H1 (cell line): ENCODE data around the gene ELOVL2. TPM values are rescaled to one million over a fixed set of nuclear protein-coding genes. Genes with fewer than 3 reads are reported as not detected.

ENCODE experiments used
- CTCF ChIA-PET: fragments of 300-600 bp; sonication (Branson Sonifier 250); formaldehyde crosslinking; loops from one replicate; lab custom pipeline; 2021; ENCODE audit not compliant: partially characterized antibody; lab: Charles Lee
- POLR2A ChIA-PET: fragments of 300-600 bp; sonication (Branson Sonifier 250); formaldehyde crosslinking; loops from one replicate; lab custom pipeline; 2021; ENCODE audit warnings: inconsistent platforms; ENCODE audit not compliant: partially characterized antibody; lab: Charles Lee
- DNase-seq, 2 experiments: peaks; one replicate each; pipeline versions ENCODE4 v3.0.0 to v3.0.0-alpha.2; 2010 to 2022; ENCODE audit warnings: low spot score in 2 of 2, low read depth in 1 of 2, mixed read lengths in 1 of 2
- FAIRE-seq: peaks from 2 replicates; lab custom pipeline; 2011; peaks lifted over from hg19 to GRCh38; lab: Jason Lieb, UNC
- H2AFZ ChIP-seq: 2 replicates; pipeline ENCODE4 v1.8.1; 2012; ENCODE audit warnings: low read length, inconsistent platforms
- H2AK5ac ChIP-seq: 2 replicates; pipeline ENCODE4 v1.6.1; 2013; ENCODE audit warnings: low read depth, low read length
- H2BK120ac ChIP-seq: replicated peaks from 2 replicates; pipeline ENCODE3; 2013; ENCODE audit warnings: low read depth, low read length, inconsistent platforms
- H2BK12ac ChIP-seq: 2 replicates; pipeline ENCODE4 v1.6.1; 2013; ENCODE audit warnings: low read depth, low read length
- H2BK15ac ChIP-seq: 2 replicates; pipeline ENCODE4 v1.6.1; 2013; ENCODE audit warnings: low read length
- H2BK20ac ChIP-seq: 2 replicates; pipeline ENCODE4 v1.6.1; 2013; ENCODE audit warnings: low read length
- H2BK5ac ChIP-seq: 2 replicates; pipeline ENCODE4 v1.6.1; 2013; ENCODE audit warnings: low read depth, low read length
- H3K14ac ChIP-seq: 2 replicates; pipeline ENCODE4 v1.6.1; 2013; ENCODE audit warnings: inconsistent platforms; ENCODE audit not compliant: insufficient read length
- H3K18ac ChIP-seq: 2 replicates; pipeline ENCODE4 v1.6.1; 2013; ENCODE audit warnings: low read length; ENCODE audit errors: extremely low read depth
- H3K23ac ChIP-seq: 2 replicates; pipeline ENCODE4 v1.6.1; 2013; ENCODE audit warnings: inconsistent platforms; ENCODE audit not compliant: insufficient read length
- H3K23me2 ChIP-seq: 2 replicates; pipeline ENCODE4 v1.6.1; 2013; ENCODE audit warnings: low read depth, low read length
- H3K27ac ChIP-seq: 2 replicates; pipeline ENCODE4 v1.6.1; 2011; ENCODE audit warnings: low read depth, low read length, inconsistent platforms
- H3K27me3 ChIP-seq, 4 experiments: replicated peaks in 1 of 4; 1 replicate in 1 of 4; 2 replicates in 3 of 4; pipeline versions ENCODE4 v1.6.1 to v1.8.1; 2011 to 2013; ENCODE audit warnings: low read length in 3 of 4, mild to moderate bottlenecking in 3 of 4, inconsistent platforms in 2 of 4, mixed read lengths in 2 of 4, moderate library complexity in 1 of 4; ENCODE audit not compliant: control insufficient read depth in 3 of 4, insufficient read depth in 3 of 4; ENCODE audit errors: extremely low read depth in 1 of 4
- H3K36me3 ChIP-seq, 4 experiments: 2 replicates each; pipeline versions ENCODE4 v1.6.1 to v1.8.1; 2011 to 2013; ENCODE audit warnings: mild to moderate bottlenecking in 4 of 4, low read length in 3 of 4, moderate library complexity in 2 of 4, control low read depth in 1 of 4, inconsistent platforms in 1 of 4; ENCODE audit not compliant: insufficient read depth in 4 of 4, control insufficient read depth in 2 of 4
- H3K4ac ChIP-seq: replicated peaks from 2 replicates; pipeline ENCODE3; 2013; ENCODE audit warnings: low read length, low read depth, mixed read lengths, inconsistent platforms; ENCODE audit not compliant: insufficient read length
- H3K4me1 ChIP-seq, 4 experiments: replicated peaks in 1 of 4; 1 replicate in 1 of 4; 2 replicates in 3 of 4; pipeline versions ENCODE4 v1.6.1 to v1.8.1; 2011 to 2013; ENCODE audit warnings: low read length in 3 of 4, inconsistent platforms in 2 of 4, mixed read lengths in 1 of 4; ENCODE audit not compliant: insufficient read depth in 4 of 4, control insufficient read depth in 3 of 4
- H3K4me2 ChIP-seq, 2 experiments: 2 replicates each; pipeline versions ENCODE4 v1.6.1 to v1.8.1; 2011 to 2013; ENCODE audit warnings: low read depth in 2 of 2, low read length in 2 of 2, control low read depth in 1 of 2, inconsistent platforms in 1 of 2, mild to moderate bottlenecking in 1 of 2; ENCODE audit not compliant: insufficient read depth in 1 of 2
- H3K4me3 ChIP-seq, 4 experiments: fragments of 200-600, 300-600 bp in 1 of 4; sonication (generic), shearing (Covaris generic), sonication (Bioruptor Twin) in 1 of 4; 2 replicates each; pipeline versions ENCODE4 v1.5.1 to v1.8.1; 2011 to 2016; ENCODE audit warnings: low read length in 4 of 4, low read depth in 3 of 4, control low read depth in 2 of 4, inconsistent platforms in 2 of 4, mild to moderate bottlenecking in 2 of 4, mixed read lengths in 1 of 4, moderate library complexity in 1 of 4; ENCODE audit not compliant: insufficient read depth in 2 of 4; ENCODE audit errors: extremely low read depth in 1 of 4
- H3K56ac ChIP-seq: replicated peaks from 2 replicates; pipeline ENCODE3; 2013; ENCODE audit warnings: low read depth, mild to moderate bottlenecking, mixed read lengths, low read length, inconsistent platforms; ENCODE audit not compliant: insufficient read length
- H3K79me1 ChIP-seq: 2 replicates; pipeline ENCODE4 v1.6.1; 2013; ENCODE audit warnings: low read depth, low read length, control low read depth
- H3K79me2 ChIP-seq, 2 experiments: 2 replicates each; pipeline versions ENCODE4 v1.6.1 to v1.8.1; 2012 to 2013; ENCODE audit warnings: low read length in 2 of 2, mild to moderate bottlenecking in 2 of 2, inconsistent platforms in 1 of 2; ENCODE audit not compliant: insufficient read depth in 2 of 2, control insufficient read depth in 1 of 2
- H3K9ac ChIP-seq, 4 experiments: replicated peaks in 1 of 4; 1 replicate in 1 of 4; 2 replicates in 3 of 4; pipeline versions ENCODE4 v1.6.1 to v1.8.1; 2011 to 2013; ENCODE audit warnings: low read depth in 3 of 4, low read length in 3 of 4, control low read depth in 2 of 4, mild to moderate bottlenecking in 2 of 4, moderate library complexity in 2 of 4, inconsistent platforms in 1 of 4; ENCODE audit errors: extremely low read depth in 1 of 4
- H3K9me3 ChIP-seq, 2 experiments: 2 replicates each; pipeline versions ENCODE4 v1.6.1 to v1.8.1; 2012 to 2013; ENCODE audit warnings: mild to moderate bottlenecking in 2 of 2, moderate library complexity in 2 of 2, control low read depth in 1 of 2, inconsistent platforms in 1 of 2, low read depth in 1 of 2, low read length in 1 of 2, mixed read lengths in 1 of 2; ENCODE audit not compliant: insufficient read depth in 2 of 2
- H4K20me1 ChIP-seq, 2 experiments: replicated peaks in 1 of 2; 2 replicates each; pipeline versions ENCODE3 to v1.8.1; 2011 to 2013; ENCODE audit warnings: inconsistent platforms in 2 of 2, low read length in 2 of 2, mild to moderate bottlenecking in 1 of 2; ENCODE audit not compliant: insufficient read depth in 2 of 2, control insufficient read depth in 1 of 2
- H4K5ac ChIP-seq: 2 replicates; pipeline ENCODE4 v1.6.1; 2013; ENCODE audit warnings: low read length, low read depth, mixed read lengths, inconsistent platforms; ENCODE audit not compliant: insufficient read length
- H4K8ac ChIP-seq: 2 replicates; pipeline ENCODE4 v1.8.0; 2013; ENCODE audit warnings: mild to moderate bottlenecking, moderate library complexity, low read length, inconsistent platforms; ENCODE audit not compliant: insufficient read depth; ENCODE audit errors: extremely low read depth
- H4K91ac ChIP-seq: replicated peaks from 2 replicates; pipeline ENCODE3; 2013; ENCODE audit warnings: low read length, mixed read lengths, inconsistent platforms; ENCODE audit not compliant: insufficient read length
- EZH2 ChIP-seq: fragments of 200-600 bp; sonication (generic); IDR thresholded peaks from 2 replicates; pipeline ENCODE4 v1.7.1; 2012; ENCODE audit warnings: low read depth, mild to moderate bottlenecking, moderate library complexity, low read length, inconsistent platforms; ENCODE audit not compliant: severe bottlenecking
- HDAC2 ChIP-seq, 2 experiments: fragments of 300-600 bp in 1 of 2; sonication (generic) in 1 of 2; IDR thresholded peaks; 2 replicates each; pipeline ENCODE4 v1.6.1; 2011 to 2012; ENCODE audit warnings: low read depth in 2 of 2, low read length in 2 of 2, mild to moderate bottlenecking in 2 of 2, moderate library complexity in 2 of 2, borderline replicate concordance in 1 of 2, inconsistent platforms in 1 of 2
- KDM4A ChIP-seq: IDR thresholded peaks from one replicate; pipeline ENCODE4 v1.7.1; 2012; ENCODE audit warnings: low read depth, mild to moderate bottlenecking, moderate library complexity, low read length, inconsistent platforms; ENCODE audit not compliant: severe bottlenecking
- RBBP5 ChIP-seq: IDR thresholded peaks from 2 replicates; pipeline ENCODE4 v1.7.1; 2012; ENCODE audit warnings: low read depth, mild to moderate bottlenecking, inconsistent platforms, low read length, moderate library complexity, borderline replicate concordance
- RNF2 ChIP-seq: fragments of 200-900, 300-1000 bp; sonication (generic); IDR thresholded peaks from 2 replicates; pipeline ENCODE4 v1.7.1; 2016; ENCODE audit warnings: borderline replicate concordance, low read depth, mild to moderate bottlenecking, antibody characterized with exemption, low read length; ENCODE audit not compliant: poor library complexity, severe bottlenecking; ENCODE audit errors: missing control alignments
- SUZ12 ChIP-seq: fragments of 200-600 bp; sonication (generic); IDR thresholded peaks from 2 replicates; pipeline ENCODE4 v1.6.1; 2012; ENCODE audit warnings: mild to moderate bottlenecking, inconsistent platforms, low read length, moderate library complexity, mixed read lengths
- TAF7 ChIP-seq: optimal IDR thresholded peaks from 2 replicates; pipeline ENCODE3; 2011; ENCODE audit warnings: low read depth, mild to moderate bottlenecking, inconsistent platforms, low read length, moderate library complexity, borderline replicate concordance
- WGBS, 2 experiments: shearing (Covaris generic) in 1 of 2; methylation state at CpG; one replicate each; pipeline versions ENCODE4 v1.1.6 to v1.1.7; 2013 to 2015; ENCODE audit warnings: low lambda C conversion rate in 2 of 2, mixed read lengths in 2 of 2, inconsistent platforms in 1 of 2, low coverage in 1 of 2, missing lambda C conversion rate in 1 of 2; ENCODE audit not compliant: insufficient replicate concordance in 2 of 2, insufficient coverage in 1 of 2, insufficient read length in 1 of 2; ENCODE audit errors: extremely low coverage in 1 of 2, missing lambda C conversion rate in 1 of 2; 5-methylcytosine and 5-hydroxymethylcytosine counted together
- polyA plus RNA-seq, 7 experiments: library from polyadenylated mRNA; depleted of rRNA in 3 of 7; stranded (reverse) in 5 of 7; unstranded in 2 of 7; fragments of >200 nt in 5 of 7; fragments of 200-250 nt in 2 of 7; gene quantifications; 1 replicate in 5 of 7; 2 replicates in 1 of 7; 4 replicates in 1 of 7; pipeline versions ENCODE4 v1.2.1 to v1.2.3, GENCODE V29; 2011 to 2013; ENCODE audit warnings: missing spikeins in 2 of 7, mixed read lengths in 2 of 7
- total RNA-seq: library from RNA; stranded (reverse); fragmentation: NEBNext Ultra II Directional; extraction: Animal tissue kit (Norgen Biotek cat#: 25700); gene quantifications from 2 replicates; pipeline ENCODE4 v1.2.1, GENCODE V29; 2021

ELOVL2 gene
- total and polyA plus RNA-seq, 2 of the 8 experiments (the other 6 are each of a cell fraction or from before 2014, with no cell fraction given) = 0.42 to 0.89 TPM

DNA sequence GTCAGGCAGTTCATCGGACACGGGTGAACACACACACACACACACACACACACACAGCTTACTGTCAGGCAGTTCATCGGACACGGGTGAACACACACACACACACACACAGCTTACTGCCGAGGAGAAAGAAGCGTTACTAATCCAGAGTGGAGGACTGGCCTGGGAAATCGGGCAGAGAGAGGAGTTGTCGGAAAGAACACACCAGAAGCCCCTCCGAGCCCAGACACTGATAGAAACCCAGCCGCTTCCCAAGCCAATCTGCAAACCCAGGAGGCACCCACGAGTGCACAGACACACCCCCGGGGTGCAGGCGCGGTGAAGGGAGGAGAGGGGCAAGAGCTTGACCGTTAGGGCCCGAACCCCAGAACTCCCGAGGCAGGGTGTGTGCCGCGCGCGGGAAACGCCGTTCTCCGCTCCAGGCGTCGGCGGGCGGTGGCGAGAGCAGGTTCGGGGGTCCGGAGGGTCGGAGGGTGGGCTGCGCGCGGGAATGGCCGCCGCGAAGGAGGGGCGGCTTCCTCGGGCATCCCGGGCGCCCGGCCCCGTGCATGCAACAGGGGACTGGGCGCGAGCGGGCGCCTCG, 636 bp downstream of the ELOVL2 start:
- H2BK5ac ChIP-seq = no peak overlapping the region
- H2BK15ac ChIP-seq = 0 out of 2 replicates have a peak overlapping the region, but pooled peaks have one; percentile 77
- TF ChIP-seq RNF2 = peak; percentile 53
- peak; percentile 90 for TF ChIP-seq SUZ12
- TF ChIP-seq TAF7 = no peak
- TF ChIP-seq EZH2 = peak; percentile 92
- TF ChIP-seq RBBP5 = 0 out of 2 replicates have a peak, but pooled peaks have one; percentile 53
- TF ChIP-seq HDAC2 (IDR thresholded peaks at IDR 0.05; ENCODE audit: borderline replicate concordance in 1 of 2, low read depth in 2 of 2, low read length in 2 of 2) = no peak
- peak; percentile 6 for TF ChIP-seq KDM4A
- TF ChIP-seq, all 59 proteins: peak for 5
- H3K9ac ChIP-seq = peak overlapping the region in 1 of 4 experiments; percentile 44; a peak in 1 of 7 replicates
- no peak overlapping the region for H3K18ac ChIP-seq
- FAIRE-seq (no peak), DNase-seq (peak in 1 of 2 experiments; percentile 61)
- H3K23ac ChIP-seq = no peak overlapping the region
- H2BK12ac ChIP-seq = no peak overlapping the region
- H3K9me3 ChIP-seq = no peaks in the 10 kb centered on the region; a peak in 1 of 4 replicates
- no peak overlapping the region for H2AK5ac ChIP-seq
- H3K4me3 ChIP-seq = peak overlapping the region; percentile 39 to 76 (median 51)
- peak overlapping the region; percentile 59 for H4K8ac ChIP-seq
- H3K14ac ChIP-seq = no peak overlapping the region
- no peak overlapping the region for H2BK20ac ChIP-seq
- H2BK120ac ChIP-seq = no peak overlapping the region
- no peak overlapping the region for H4K5ac ChIP-seq
- no peaks in the 10 kb centered on the region for H3K79me1 ChIP-seq
- CTCF ChIA-PET = interaction anchor here (0.6 to 2.3 kb wide), 11 partner anchors 9 to 92 kb away, joined by 3 to 11 read pairs (median 6); no protein-coding TSS in a partner anchor
- H2AFZ ChIP-seq = peak overlapping the region; percentile 67; the same call in 1 of the 2 replicates
- H3K27me3 ChIP-seq = peaks cover 19 to 42% (median 36%) of the 10 kb centered on the region in 4 experiments
- H3K4ac ChIP-seq = no peak overlapping the region
- H3K79me2 ChIP-seq = no peaks in the 10 kb centered on the region
- POLR2A ChIA-PET = interaction anchor here (1.0 to 1.1 kb wide), 2 partner anchors 17 to 62 kb away, joined by 3 to 4 read pairs; no protein-coding TSS in a partner anchor
- no peak overlapping the region for H3K27ac ChIP-seq
- H4K20me1 ChIP-seq = peaks cover 0 to 1% of the 10 kb centered on the region in 2 experiments
- no peak overlapping the region for H4K91ac ChIP-seq
- 6% methylated on average over 32 of the region's 49 CpGs; no CpG with 5 or more reads in 1 of the 2 experiments for WGBS, 2 experiments
- H3K4me2 ChIP-seq = peak overlapping the region; percentile 94 to 96
- H3K23me2 ChIP-seq = peaks cover 7% of the 10 kb centered on the region
- H3K36me3 ChIP-seq = peaks cover 0 to 4% (median 0%) of the 10 kb centered on the region in 4 experiments; a peak in 1 of 8 replicates
- H3K4me1 ChIP-seq = peaks cover 0 to 6% (median 2%) of the 10 kb centered on the region in 4 experiments; a peak in 2 of 7 replicates
- H3K56ac ChIP-seq = no peak overlapping the region
